ENCODE measurements around the gene TNK2. TPM values are rescaled to one million over a fixed set of nuclear protein-coding genes. Genes with fewer than 3 reads are reported as not detected.

TNK2 gene
- total and polyA plus RNA-seq, 2 of the 13 experiments (the other 11 are each of a cell fraction or from before 2014, with no cell fraction given): 4.6 to 5.8 TPM

GRCh38 chr3:195888981-195889869 lies 19.1 kb downstream of the TNK2 start:
- Histone ChIP-seq H3K36me3 (replicated peaks in 1 of 2; ENCODE audit: control insufficient read depth in 1 of 2, insufficient read depth in 2 of 2, low read length in 2 of 2) (no peaks in the 10 kb centered on the region), H3K4me3 (replicated peaks in 1 of 3; ENCODE audit: insufficient read depth in 1 of 3, low read depth in 2 of 3, low read length in 3 of 3) (peak overlapping the region in 1 of 3 experiments; percentile 21; a peak in 1 of 6 replicates), H3K4me1 (ENCODE audit: insufficient read depth, low read length) (peaks cover 51% of the 10 kb centered on the region), H3K79me2 (ENCODE audit: insufficient read depth, low read length) (no peaks in the 10 kb centered on the region), H3K4me2 (ENCODE audit: low read depth, low read length) (peak overlapping the region; percentile 38), H3K27ac (ENCODE audit: extremely low read length, insufficient read depth, low read length) (no peak overlapping the region), H2AFZ (ENCODE audit: low read length) (no peak overlapping the region), H3K9me3 (ENCODE audit: low read length) (no peaks in the 10 kb centered on the region), H3K27me3 (ENCODE audit: control insufficient read depth in 1 of 2, insufficient read depth in 2 of 2, low read length in 2 of 2) (0 out of 5 replicates have a peak, but pooled peaks cover 0 to 8% of the 10 kb centered on the region in 2 experiments), H4K20me1 (ENCODE audit: insufficient read depth, low read length) (no peaks in the 10 kb centered on the region), H3K9ac (ENCODE audit: insufficient read depth, low read depth, low read length) (no peak overlapping the region)
- BruUV-seq (replicated peaks): no TSS peak
- DNase-seq (ENCODE audit: low spot score) (no peak), FAIRE-seq (peak; percentile 37), ATAC-seq (no peak)
- intact Hi-C loops (cut with micrococcal nuclease; ENCODE audit: unreplicated experiment): no loop called here
- in situ Hi-C loops (cut with HindIII; ENCODE audit: extremely low pct_ligation_motif_present, low pct_unique_long_range_greater_than_20kb): no loop called here
- CTCF ChIA-PET (ENCODE audit: low intra/inter-chr PET ratio, low total read pairs): no interaction called here
- 66% methylated on average over 20 of the region's 26 CpGs for WGBS (ENCODE audit: low lambda C conversion rate)
- POLR2A ChIA-PET: no interaction called here
- no peak for TF ChIP-seq TBP (CRISPR knock-in tag; IDR thresholded peaks at IDR 0.05)
- 0 out of 2 replicates have a peak, but pooled peaks have one; percentile 16 for TF ChIP-seq ZBTB38 (CRISPR knock-in tag; IDR thresholded peaks at IDR 0.05)
- TF ChIP-seq MBD4 (IDR thresholded peaks at IDR 0.05; ENCODE audit: borderline replicate concordance, low read length): no peak
- TF ChIP-seq ZBED4 (CRISPR knock-in tag; IDR thresholded peaks at IDR 0.05; ENCODE audit: borderline replicate concordance): 0 out of 2 replicates have a peak, but pooled peaks have one; percentile 31
- peak; percentile 54; the same call in 1 of the 2 replicates for TF ChIP-seq PPARG (CRISPR knock-in tag; conservative IDR thresholded peaks at IDR 0.05)
- no peak for TF ChIP-seq HOXA3 (CRISPR knock-in tag; IDR thresholded peaks at IDR 0.05)
- TF ChIP-seq SALL2 (CRISPR knock-in tag; IDR thresholded peaks at IDR 0.05): no peak
- no peak for TF ChIP-seq ZNF430 (CRISPR knock-in tag; IDR thresholded peaks at IDR 0.05)
- TF ChIP-seq UBTF (CRISPR knock-in tag; IDR thresholded peaks at IDR 0.05): no peak
- TF ChIP-seq NR2F6 (IDR thresholded peaks at IDR 0.05): peak; percentile 74
- peak; percentile 72; the same call in 1 of the 2 replicates for TF ChIP-seq NR2F6 (CRISPR knock-in tag; IDR thresholded peaks at IDR 0.05)
- TF ChIP-seq RXRA (CRISPR knock-in tag; IDR thresholded peaks at IDR 0.05): peak; percentile 17; the same call in 1 of the 2 replicates
- TF ChIP-seq NR2F1 (CRISPR knock-in tag; IDR thresholded peaks at IDR 0.05): peak in 1 of 2 experiments; percentile 54; a peak in 2 of 4 replicates
- peak; percentile 36; the same call in 1 of the 2 replicates for TF ChIP-seq ZFX (CRISPR knock-in tag; IDR thresholded peaks at IDR 0.05; ENCODE audit: low read depth)
- peak; percentile 22 for TF ChIP-seq HNRNPLL (IDR thresholded peaks at IDR 0.05; ENCODE audit: low read depth, low read length, poor library complexity, severe bottlenecking)
- TF ChIP-seq NR2C2 (CRISPR knock-in tag; IDR thresholded peaks at IDR 0.05; ENCODE audit: borderline replicate concordance): peak; percentile 64
- TF ChIP-seq MAX (IDR thresholded peaks at IDR 0.05): 0 out of 2 replicates have a peak, but pooled peaks have one; percentile 20
- TF ChIP-seq MAF1 (CRISPR knock-in tag; IDR thresholded peaks at IDR 0.05; ENCODE audit: borderline replicate concordance): no peak
